ENCODE results near the gene CIZ1.
"Not testable (repeated sequence)": the region's sequence is repeated elsewhere in the genome, so short reads cannot be mapped to it uniquely, and the experiment has no call there.

CIZ1 gene

GRCh38 chr9:128182893-128183588 is 8.3 kb downstream of the CIZ1 start:
- no peak for DNase-seq (ENCODE audit: low read depth)
- H3K4me3 ChIP-seq (ENCODE audit: low read depth, low read length) = no peak overlapping the region
- TF ChIP-seq CTCF (IDR thresholded peaks at IDR 0.05; ENCODE audit: insufficient read depth, low read depth, low read length, missing control alignments) = no peak

GRCh38 chr9:128181480-128181879 is 9.9 kb downstream of the CIZ1 start:
- not testable (repeated sequence) for H3K4me3 ChIP-seq (ENCODE audit: low read depth, low read length); DNase-seq (ENCODE audit: low read depth)

- no peak for TF ChIP-seq CTCF (IDR thresholded peaks at IDR 0.05; ENCODE audit: insufficient read depth, low read depth, low read length, missing control alignments)
- no peak for DNase-seq (ENCODE audit: low read depth)
- H3K4me3 ChIP-seq (ENCODE audit: low read depth, low read length) = no peak overlapping the region
Observed at GRCh38 chr9:128180447-128180846, 10.9 kb downstream of the CIZ1 start.

GRCh38 chr9:128180001-128180400 is 11.4 kb downstream of the CIZ1 start:
- H3K4me3 ChIP-seq (ENCODE audit: low read depth, low read length) = no peak overlapping the region
- no peak for DNase-seq (ENCODE audit: low read depth)
- TF ChIP-seq CTCF (IDR thresholded peaks at IDR 0.05; ENCODE audit: insufficient read depth, low read depth, low read length, missing control alignments) = no peak

DNA sequence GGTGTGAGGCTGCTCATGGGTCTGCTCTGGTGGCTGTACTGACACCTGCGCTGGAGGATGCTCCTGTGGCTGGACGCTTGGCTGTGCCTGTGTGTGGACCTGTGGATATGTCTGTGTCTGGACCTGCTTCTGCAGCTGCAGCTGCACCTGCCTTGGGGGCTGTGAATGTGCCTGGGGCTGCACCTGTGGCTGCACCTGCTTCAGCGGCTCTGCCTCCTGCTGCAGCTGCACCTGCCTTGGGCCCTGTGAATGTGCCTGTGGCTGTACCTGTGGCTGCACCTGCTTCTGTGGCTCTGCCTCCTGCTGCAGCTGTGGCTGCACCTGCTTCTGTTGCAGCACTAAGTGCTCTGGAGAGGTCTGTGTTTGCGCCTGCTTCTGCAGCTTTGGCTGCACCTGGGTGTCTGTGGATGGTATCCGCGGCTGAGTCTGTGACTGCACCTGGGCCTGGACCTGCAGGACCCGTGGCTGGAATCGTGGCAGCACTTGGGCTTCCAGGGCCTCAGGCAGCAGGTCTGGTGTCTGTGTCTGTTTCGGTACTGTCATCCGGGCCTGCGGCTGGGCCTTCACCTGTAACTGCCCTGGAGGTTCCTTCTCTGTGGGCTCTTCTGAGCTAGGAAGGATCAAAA is 12.5 kb downstream of the CIZ1 start:
- no peak overlapping the region for H3K4me3 ChIP-seq (ENCODE audit: low read depth, low read length)
- DNase-seq (ENCODE audit: low read depth) = no peak
- TF ChIP-seq CTCF (IDR thresholded peaks at IDR 0.05; ENCODE audit: insufficient read depth, low read depth, low read length, missing control alignments) = no peak

- no peak for TF ChIP-seq CTCF (IDR thresholded peaks at IDR 0.05; ENCODE audit: insufficient read depth, low read depth, low read length, missing control alignments)
- H3K4me3 ChIP-seq (ENCODE audit: low read depth, low read length) = no peak overlapping the region
- no peak for DNase-seq (ENCODE audit: low read depth)
Observed at GRCh38 chr9:128175726-128176125, 15.6 kb downstream of the CIZ1 start.

DNA sequence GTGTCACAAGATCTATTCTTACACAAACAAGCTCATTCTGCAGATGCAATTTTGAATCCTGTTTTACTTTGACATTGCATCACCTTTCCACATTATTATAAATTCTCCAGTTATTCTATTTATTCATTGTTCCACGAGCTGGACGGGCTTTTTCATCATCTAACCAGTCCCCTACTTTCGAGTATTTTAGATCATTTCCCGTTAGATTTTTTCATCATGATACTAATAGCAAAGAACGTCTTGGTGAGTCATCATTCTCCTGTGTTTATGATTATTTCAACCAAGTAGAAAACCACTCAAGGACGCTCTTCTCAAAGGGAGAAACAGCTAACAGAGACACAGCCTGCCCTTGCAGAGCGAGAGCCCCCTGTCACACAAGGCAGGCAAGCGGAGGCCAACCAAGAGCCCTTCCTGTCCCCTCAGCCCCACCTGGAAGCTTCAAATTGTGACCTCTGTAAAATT is 16.2 kb downstream of the CIZ1 start:
- no peak for TF ChIP-seq CTCF (IDR thresholded peaks at IDR 0.05; ENCODE audit: insufficient read depth, low read depth, low read length, missing control alignments)
- DNase-seq (ENCODE audit: low read depth) = no peak
- no peak overlapping the region for H3K4me3 ChIP-seq (ENCODE audit: low read depth, low read length)
